HG02852 (cell line): ENCODE results near the gene IPO4.
"Not testable (repeated sequence)": the region's sequence is repeated elsewhere in the genome, so short reads cannot be mapped to it uniquely, and the experiment has no call there.

Experiments
- ATAC-seq: cut with Tn5 transposase; IDR thresholded peaks from one replicate; pipeline ENCODE4 v1.9.1; 2021; ENCODE audit warnings: mild to moderate bottlenecking, moderate library complexity; ENCODE audit not compliant: unreplicated experiment

Gene IPO4

GRCh38 chr14:24216345-24216699 lies 27.7 kb upstream of the IPO4 start:
- ATAC-seq = no peak

- peak; percentile 57 for ATAC-seq
These were observed 27.1 kb upstream of the IPO4 start, which contains the start of gene MDP1 for GRCh38 chr14:24215495-24216344. Gene MDP1 (minus strand): TSS chr14:24216066. CDS start chr14:24215955, 111 bp downstream.

- ATAC-seq = no peak
These were observed 25.4 kb upstream of the IPO4 start for GRCh38 chr14:24213866-24214662.

- peak; percentile 77 for ATAC-seq
These were observed 24.6 kb upstream of the IPO4 start, which contains the start of gene CHMP4A for GRCh38 chr14:24212924-24213865. Gene CHMP4A (minus strand): TSS chr14:24213488. CDS start chr14:24213439, 49 bp downstream.

- no peak for ATAC-seq
These were observed 22.7 kb upstream of the IPO4 start for GRCh38 chr14:24211311-24211710.

- ATAC-seq = no peak
These were observed 19.0 kb upstream of the IPO4 start for GRCh38 chr14:24207625-24208024.

GRCh38 chr14:24207104-24207551 lies 18.5 kb upstream of the IPO4 start:
- no peak for ATAC-seq

GRCh38 chr14:24206260-24207103 lies 17.9 kb upstream of the IPO4 start:
- ATAC-seq = no peak

GRCh38 chr14:24204163-24205146 lies 15.8 kb upstream of the IPO4 start:
- ATAC-seq = no peak

GRCh38 chr14:24203249-24203886 lies 14.8 kb upstream of the IPO4 start:
- not testable (repeated sequence) for ATAC-seq

GRCh38 chr14:24202538-24202937 lies 13.9 kb upstream of the IPO4 start:
- not testable (repeated sequence) for ATAC-seq

GRCh38 chr14:24198814-24199524 lies 10.4 kb upstream of the IPO4 start:
- ATAC-seq = no peak

GRCh38 chr14:24197056-24197450 lies 8.4 kb upstream of the IPO4 start:
- ATAC-seq = no peak

- peak; percentile 21 for ATAC-seq
These were observed 7.7 kb upstream of the IPO4 start for GRCh38 chr14:24196071-24197055.

- peak; percentile 86 for ATAC-seq
These were observed 6.8 kb upstream of the IPO4 start, which contains the start of gene TM9SF1 for GRCh38 chr14:24195186-24196070. Gene TM9SF1 (minus strand): TSS chr14:24195441. CDS start chr14:24195019, 422 bp downstream.
